ENCODE data around the gene ADAMTS20. TPM values are rescaled to one million over a fixed set of nuclear protein-coding genes. Genes with fewer than 3 reads are reported as not detected.

The ADAMTS20 gene
- total and polyA plus RNA-seq, 2 donors (not counting 3 experiments of a cell fraction or from before 2014, with no cell fraction given) = not detected

GRCh38 chr12:43381879-43382278 is 170.1 kb downstream of the ADAMTS20 start:
- H3K9me1 ChIP-seq (replicated peaks; ENCODE audit: control insufficient read depth, extremely low read depth, insufficient read depth, low read length) = no peaks in the 10 kb centered on the region
- no peak overlapping the region for H3K9ac ChIP-seq (replicated peaks; ENCODE audit: extremely low read depth, insufficient read depth, low read length)
- intact Hi-C loops (cut with micrococcal nuclease) (no loop called here), dilution Hi-C loops (cut with MboI; ENCODE audit: extremely low pct_ligation_motif_present, low sequenced_read_pairs) (no loop called here)
- TF ChIP-seq FOS (IDR thresholded peaks at IDR 0.05; ENCODE audit: borderline replicate concordance, insufficient read depth, low read length) (no peak), POLR2A (IDR thresholded peaks at IDR 0.05; ENCODE audit: low read depth, low read length) (no peak), MYC (IDR thresholded peaks at IDR 0.05; ENCODE audit: low read depth, low read length) (no peak)
- no peaks in the 10 kb centered on the region for H4K20me1 ChIP-seq (replicated peaks; ENCODE audit: control insufficient read depth, extremely low read depth, insufficient read depth, low read length)
- no peak overlapping the region for H2AFZ ChIP-seq (ENCODE audit: low read depth, low read length)
- H3K9me3 ChIP-seq (replicated peaks; ENCODE audit: control insufficient read depth, insufficient read depth, low read length) = no peaks in the 10 kb centered on the region
- no peaks in the 10 kb centered on the region for H3K36me3 ChIP-seq (ENCODE audit: control insufficient read depth in 2 of 2, extremely low read depth in 1 of 2, insufficient read depth in 2 of 2, low read length in 2 of 2)
- no peaks in the 10 kb centered on the region for H3K4me1 ChIP-seq (ENCODE audit: control insufficient read depth, extremely low read depth, insufficient read depth, low read length)
- no peaks in the 10 kb centered on the region for H3K79me2 ChIP-seq (ENCODE audit: control insufficient read depth, insufficient read depth, low read length)
- CTCF ChIA-PET = no interaction called here
- no peak for DNase-seq (ENCODE audit: low read depth, low spot score)
- no peak overlapping the region for H3K4me2 ChIP-seq (ENCODE audit: insufficient read depth, low read length)
- FAIRE-seq = no peak
- no peak overlapping the region for H3K27ac ChIP-seq (ENCODE audit: insufficient read depth, low read depth, low read length)
- no peak overlapping the region for H3K4me3 ChIP-seq (replicated peaks in 1 of 3; ENCODE audit: insufficient read depth in 1 of 3, low read depth in 1 of 3, low read length in 3 of 3)
- no peaks in the 10 kb centered on the region for H3K27me3 ChIP-seq (ENCODE audit: control insufficient read depth in 2 of 2, insufficient read depth in 2 of 2, low read length in 2 of 2)
- POLR2A ChIA-PET = no interaction called here
- BruUV-seq (replicated peaks) = no TSS peak

DNA sequence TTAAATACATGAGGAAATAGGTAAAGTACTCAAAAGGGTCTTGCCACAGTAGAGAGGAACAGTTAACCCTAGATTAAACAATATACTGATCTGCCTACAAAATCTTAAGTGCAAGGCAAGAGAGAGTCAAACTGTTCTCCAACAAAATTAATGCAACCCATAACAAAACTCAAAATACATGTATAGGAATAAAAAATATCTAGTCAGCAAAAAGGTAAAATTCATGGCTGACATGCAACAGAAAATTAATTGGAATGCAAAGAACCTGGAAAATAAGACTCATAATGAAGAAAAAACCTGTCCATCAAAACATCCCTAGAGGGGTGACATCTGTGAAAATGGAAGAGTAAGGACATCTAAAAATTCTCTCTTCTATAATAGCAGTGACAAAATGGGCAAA is 173.6 kb downstream of the ADAMTS20 start:
- Histone ChIP-seq H3K4me3 (replicated peaks in 1 of 3; ENCODE audit: insufficient read depth in 1 of 3, low read depth in 1 of 3, low read length in 3 of 3) (no peak overlapping the region), H3K4me2 (ENCODE audit: insufficient read depth, low read length) (no peak overlapping the region), H2AFZ (ENCODE audit: low read depth, low read length) (no peak overlapping the region), H3K36me3 (ENCODE audit: control insufficient read depth in 2 of 2, extremely low read depth in 1 of 2, insufficient read depth in 2 of 2, low read length in 2 of 2) (no peaks in the 10 kb centered on the region), H3K9ac (replicated peaks; ENCODE audit: extremely low read depth, insufficient read depth, low read length) (no peak overlapping the region), H3K9me3 (replicated peaks; ENCODE audit: control insufficient read depth, insufficient read depth, low read length) (no peaks in the 10 kb centered on the region), H3K9me1 (replicated peaks; ENCODE audit: control insufficient read depth, extremely low read depth, insufficient read depth, low read length) (no peaks in the 10 kb centered on the region), H4K20me1 (replicated peaks; ENCODE audit: control insufficient read depth, extremely low read depth, insufficient read depth, low read length) (no peaks in the 10 kb centered on the region), H3K79me2 (ENCODE audit: control insufficient read depth, insufficient read depth, low read length) (no peaks in the 10 kb centered on the region), H3K4me1 (ENCODE audit: control insufficient read depth, extremely low read depth, insufficient read depth, low read length) (no peaks in the 10 kb centered on the region), H3K27ac (ENCODE audit: insufficient read depth, low read depth, low read length) (no peak overlapping the region), H3K27me3 (ENCODE audit: control insufficient read depth in 2 of 2, insufficient read depth in 2 of 2, low read length in 2 of 2) (no peaks in the 10 kb centered on the region)
- TF ChIP-seq CTCF (IDR thresholded peaks at IDR 0.05; ENCODE audit: extremely low read depth in 1 of 2, insufficient read depth in 1 of 2, low read depth in 1 of 2, low read length in 2 of 2) (no peak), JUN (IDR thresholded peaks at IDR 0.05; ENCODE audit: borderline replicate concordance, insufficient read depth, insufficient read length, low read depth) (no peak), POLR2AphosphoS5 (IDR thresholded peaks at IDR 0.05; ENCODE audit: insufficient read depth, low read depth, low read length) (no peak), POLR2A (IDR thresholded peaks at IDR 0.05; ENCODE audit: low read depth, low read length) (no peak), MAX (IDR thresholded peaks at IDR 0.05; ENCODE audit: insufficient read depth, insufficient read length) (no peak), EZH2 (IDR thresholded peaks at IDR 0.05; ENCODE audit: borderline replicate concordance, low read depth, low read length, severe bottlenecking) (no peak), GATA2 (IDR thresholded peaks at IDR 0.05; ENCODE audit: insufficient read depth, insufficient read length, low read depth, low read length) (no peak), MYC (IDR thresholded peaks at IDR 0.05; ENCODE audit: low read depth, low read length) (no peak), FOS (IDR thresholded peaks at IDR 0.05; ENCODE audit: borderline replicate concordance, insufficient read depth, low read length) (no peak)
- FAIRE-seq = no peak
- POLR2A ChIA-PET = no interaction called here
- CTCF ChIA-PET = no interaction called here
- dilution Hi-C loops (cut with MboI; ENCODE audit: extremely low pct_ligation_motif_present, low sequenced_read_pairs) = no loop called here
- DNase-seq (ENCODE audit: low read depth, low spot score) = no peak
- intact Hi-C loops (cut with micrococcal nuclease) = no loop called here
- no TSS peak for BruUV-seq (replicated peaks)
